Caco-2 (cell line): Measurements from ENCODE around the gene LDLRAD4. TPM values are rescaled to one million over a fixed set of nuclear protein-coding genes. Genes with fewer than 3 reads are reported as not detected.

Experiments used
- BruUV-seq: library from RNA; stranded (reverse); fragments of 400-500 nt; replicated peaks from 2 replicates; lab custom pipeline; 2021; lab: Mats Ljungman, UMichigan
- CTCF ChIA-PET: fragments of 300-600 bp; sonication (Branson Sonifier 250); formaldehyde crosslinking; loops from one replicate; lab custom pipeline; 2022; ENCODE audit warnings: antibody characterized with exemption; lab: Charles Lee
- POLR2A ChIA-PET: fragments of 300-600 bp; sonication (Branson Sonifier 250); formaldehyde crosslinking; loops from one replicate; lab custom pipeline; 2022; ENCODE audit warnings: antibody characterized with exemption; lab: Charles Lee
- DNase-seq, 2 experiments: peaks; one replicate each; pipeline versions ENCODE4 v3.0.0 to v3.0.0-alpha.2; 2020 to 2022
- H3K27me3 ChIP-seq: replicated peaks from 2 replicates; pipeline ENCODE4 v1.6.0; 2011; ENCODE audit warnings: low read length; ENCODE audit not compliant: control insufficient read depth, insufficient read depth
- H3K36me3 ChIP-seq: 2 replicates; pipeline ENCODE4 v1.5.1; 2011; ENCODE audit warnings: low read length; ENCODE audit not compliant: control insufficient read depth, insufficient read depth
- H3K4me1 ChIP-seq: fragments of 250-450 bp; sonication (Bioruptor Pico); 2 replicates; pipeline ENCODE4 v1.5.1; 2020; ENCODE audit warnings: mild to moderate bottlenecking
- H3K4me3 ChIP-seq: 2 replicates; pipeline ENCODE4 v1.5.1; 2011; ENCODE audit warnings: low read depth, mild to moderate bottlenecking, control low read depth, low read length
- H3K9me3 ChIP-seq: fragments of 250-450 bp; sonication (Bioruptor Pico); 2 replicates; pipeline ENCODE4 v1.5.1; 2020; ENCODE audit warnings: mild to moderate bottlenecking, moderate library complexity
- H3K27ac Mint-ChIP-seq: one replicate; pipeline ENCODE4 v1.8.0; 2022; ENCODE audit warnings: mixed read lengths; ENCODE audit not compliant: unreplicated experiment
- H3K27me3 Mint-ChIP-seq: one replicate; pipeline ENCODE4 v1.8.0; 2022; ENCODE audit warnings: mixed read lengths; ENCODE audit not compliant: insufficient read depth, unreplicated experiment
- H3K36me3 Mint-ChIP-seq: one replicate; pipeline ENCODE4 v1.8.0; 2022; ENCODE audit warnings: mild to moderate bottlenecking, mixed read lengths; ENCODE audit not compliant: insufficient read depth, unreplicated experiment
- H3K4me1 Mint-ChIP-seq: one replicate; pipeline ENCODE4 v1.8.0; 2022; ENCODE audit warnings: low read depth, mixed read lengths; ENCODE audit not compliant: unreplicated experiment
- H3K4me3 Mint-ChIP-seq: one replicate; pipeline ENCODE4 v1.8.0; 2022; ENCODE audit warnings: mild to moderate bottlenecking, moderate library complexity, mixed read lengths; ENCODE audit not compliant: unreplicated experiment
- H3K9me3 Mint-ChIP-seq: one replicate; pipeline ENCODE4 v1.8.0; 2022; ENCODE audit warnings: mixed read lengths; ENCODE audit not compliant: unreplicated experiment
- intact Hi-C: fragments of 100-400 bp; cut with micrococcal nuclease; formaldehyde crosslinking; loops from one replicate; pipeline ENCODE4 v1.10.0; 2022; ENCODE audit not compliant: unreplicated experiment
- total RNA-seq: library from RNA; stranded (reverse); gene quantifications from 2 replicates; pipeline ENCODE4 v1.2.3, GENCODE V29; 2022
- TF ChIP-seq, protein P1 (sequence below), 2 experiments: fragments of 200-600 bp in 1 of 2; IDR thresholded peaks; 1 replicate in 1 of 2; 2 replicates in 1 of 2; pipeline versions ENCODE4 v1.5.1 to v1.8.0; 2011 to 2022; ENCODE audit warnings: antibody characterized with exemption in 1 of 2, control low read depth in 1 of 2, inconsistent platforms in 1 of 2, low read depth in 1 of 2, low read length in 1 of 2, mild to moderate bottlenecking in 1 of 2, moderate library complexity in 1 of 2; ENCODE audit not compliant: insufficient read depth in 1 of 2, severe bottlenecking in 1 of 2, unreplicated experiment in 1 of 2

LDLRAD4 gene
- total RNA-seq, 1 experiment from 2014 or later: 1.2 TPM

DNA sequence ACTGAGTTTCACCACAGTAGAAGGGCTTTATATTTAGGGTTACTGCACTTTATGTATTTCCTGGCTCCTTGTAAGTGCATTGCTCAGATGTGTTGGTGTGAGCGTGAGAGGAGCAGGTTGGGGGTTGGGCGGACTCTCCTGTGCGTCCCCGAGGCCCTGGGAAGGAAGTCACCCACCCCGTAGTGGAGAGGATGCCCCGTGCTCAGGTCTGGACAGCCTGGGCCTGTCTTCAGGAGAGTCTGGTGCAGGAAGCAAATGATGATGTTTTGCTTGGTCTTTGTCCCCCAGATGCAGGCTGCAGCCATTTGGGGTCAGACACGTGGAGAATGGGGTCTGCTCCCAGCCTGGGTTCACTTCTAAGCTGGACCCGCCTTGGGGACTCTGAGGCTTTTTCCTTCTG is 182.8 kb downstream of the LDLRAD4 start:
- no peaks in the 10 kb centered on the region for H3K27me3 ChIP-seq
- intact Hi-C loops: no loop called here
- peaks cover 5% of the 10 kb centered on the region for H3K27me3 Mint-ChIP-seq

DNA sequence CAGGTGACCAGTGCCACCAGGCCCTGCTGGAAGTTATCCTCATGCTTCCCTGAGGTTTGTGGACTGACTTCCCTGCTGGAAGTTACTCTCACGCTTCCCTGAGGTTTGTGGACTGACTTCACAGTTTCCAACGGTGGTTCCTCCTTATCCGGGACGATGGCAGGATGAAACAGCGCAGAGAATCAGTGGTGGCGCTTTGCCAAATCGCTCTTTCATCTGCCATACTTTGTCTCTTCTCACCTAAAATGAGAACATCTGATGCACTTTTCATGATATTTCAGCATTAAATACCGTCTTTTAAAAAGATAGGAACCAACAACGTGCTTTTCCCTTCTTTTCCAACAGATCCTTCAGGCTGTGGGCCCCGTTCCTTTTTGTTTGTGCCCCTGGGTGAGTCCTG is 183.3 kb downstream of the LDLRAD4 start:
- Mint-ChIP-seq H3K4me1 (no peaks in the 10 kb centered on the region), H3K4me3 (no peak overlapping the region), H3K27ac (no peak overlapping the region), H3K36me3 (no peaks in the 10 kb centered on the region), H3K9me3 (no peaks in the 10 kb centered on the region), H3K27me3 (peaks cover 5% of the 10 kb centered on the region)
- DNase-seq: no peak
- intact Hi-C loops: no loop called here
- BruUV-seq: no TSS peak
- Histone ChIP-seq H3K4me1 (no peaks in the 10 kb centered on the region), H3K4me3 (no peak overlapping the region), H3K36me3 (no peaks in the 10 kb centered on the region), H3K9me3 (no peaks in the 10 kb centered on the region), H3K27me3 (no peaks in the 10 kb centered on the region)
- ChIA-PET CTCF (no interaction called here), POLR2A (no interaction called here)
- TF ChIP-seq, protein P1, sequence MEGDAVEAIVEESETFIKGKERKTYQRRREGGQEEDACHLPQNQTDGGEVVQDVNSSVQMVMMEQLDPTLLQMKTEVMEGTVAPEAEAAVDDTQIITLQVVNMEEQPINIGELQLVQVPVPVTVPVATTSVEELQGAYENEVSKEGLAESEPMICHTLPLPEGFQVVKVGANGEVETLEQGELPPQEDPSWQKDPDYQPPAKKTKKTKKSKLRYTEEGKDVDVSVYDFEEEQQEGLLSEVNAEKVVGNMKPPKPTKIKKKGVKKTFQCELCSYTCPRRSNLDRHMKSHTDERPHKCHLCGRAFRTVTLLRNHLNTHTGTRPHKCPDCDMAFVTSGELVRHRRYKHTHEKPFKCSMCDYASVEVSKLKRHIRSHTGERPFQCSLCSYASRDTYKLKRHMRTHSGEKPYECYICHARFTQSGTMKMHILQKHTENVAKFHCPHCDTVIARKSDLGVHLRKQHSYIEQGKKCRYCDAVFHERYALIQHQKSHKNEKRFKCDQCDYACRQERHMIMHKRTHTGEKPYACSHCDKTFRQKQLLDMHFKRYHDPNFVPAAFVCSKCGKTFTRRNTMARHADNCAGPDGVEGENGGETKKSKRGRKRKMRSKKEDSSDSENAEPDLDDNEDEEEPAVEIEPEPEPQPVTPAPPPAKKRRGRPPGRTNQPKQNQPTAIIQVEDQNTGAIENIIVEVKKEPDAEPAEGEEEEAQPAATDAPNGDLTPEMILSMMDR (IDR thresholded peaks at IDR 0.05; ENCODE audit: insufficient read depth in 1 of 2, low read depth in 1 of 2, low read length in 1 of 2, severe bottlenecking in 1 of 2, unreplicated experiment in 1 of 2): no peak

More for the DNA sequence above, 182.8 kb downstream of the LDLRAD4 start:
- Mint-ChIP-seq H3K9me3 (no peaks in the 10 kb centered on the region), H3K27ac (no peak overlapping the region), H3K4me1 (no peaks in the 10 kb centered on the region), H3K36me3 (no peaks in the 10 kb centered on the region), H3K4me3 (no peak overlapping the region)
- BruUV-seq: no TSS peak
- no peak overlapping the region for H3K4me3 ChIP-seq
- no peaks in the 10 kb centered on the region for H3K9me3 ChIP-seq
- TF ChIP-seq, protein P1 (IDR thresholded peaks at IDR 0.05; ENCODE audit: insufficient read depth in 1 of 2, low read depth in 1 of 2, low read length in 1 of 2, severe bottlenecking in 1 of 2, unreplicated experiment in 1 of 2): no peak
- POLR2A ChIA-PET: no interaction called here
- no peaks in the 10 kb centered on the region for H3K4me1 ChIP-seq
- H3K36me3 ChIP-seq: no peaks in the 10 kb centered on the region
- no peak for DNase-seq
- CTCF ChIA-PET: no interaction called here

DNA sequence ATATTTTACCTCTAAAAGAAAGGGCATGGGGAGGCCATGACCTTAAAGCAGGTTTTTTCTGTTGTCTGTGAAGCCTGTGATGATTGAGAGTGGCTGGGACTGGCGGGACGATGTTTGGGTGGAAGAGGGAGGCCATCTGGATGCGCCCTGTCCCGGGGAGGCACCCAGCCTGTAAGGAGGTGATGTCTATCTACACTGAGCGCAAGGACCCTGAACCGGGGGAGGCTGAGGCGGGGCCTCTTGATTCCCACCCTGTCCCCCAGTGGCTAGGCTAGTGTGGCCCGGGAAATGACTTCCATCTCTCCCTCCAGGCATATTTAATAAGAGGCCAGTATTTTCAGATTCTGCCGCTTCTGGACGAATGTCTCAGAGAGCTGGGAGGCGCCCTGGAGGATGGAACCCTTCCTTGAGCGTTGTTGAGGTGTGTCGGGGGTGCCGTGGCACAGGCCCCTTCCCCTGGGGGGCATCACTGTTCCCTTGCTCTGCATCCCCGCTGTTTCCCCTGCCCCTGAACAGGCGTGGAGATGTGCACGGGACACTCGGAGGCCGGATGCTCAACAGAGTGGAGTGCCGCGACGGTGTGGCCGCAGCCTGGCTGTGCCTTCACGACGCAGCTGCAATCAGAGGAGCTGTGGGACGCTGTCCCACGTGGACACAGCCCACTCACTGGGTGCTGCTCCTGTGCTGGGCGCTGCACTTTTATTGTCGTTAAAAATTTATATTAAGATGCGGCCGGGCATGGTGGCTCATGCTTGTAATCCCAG is 185.4 kb downstream of the LDLRAD4 start:
- no peak overlapping the region for H3K4me3 Mint-ChIP-seq
- no peaks in the 10 kb centered on the region for H3K36me3 Mint-ChIP-seq
- POLR2A ChIA-PET: no interaction called here
- H3K9me3 ChIP-seq: no peaks in the 10 kb centered on the region
- H3K27ac Mint-ChIP-seq: no peak overlapping the region
- H3K36me3 ChIP-seq: no peaks in the 10 kb centered on the region
- no peaks in the 10 kb centered on the region for H3K4me1 Mint-ChIP-seq
- no TSS peak for BruUV-seq
- no peaks in the 10 kb centered on the region for H3K9me3 Mint-ChIP-seq
- TF ChIP-seq, protein P1 (IDR thresholded peaks at IDR 0.05; ENCODE audit: insufficient read depth in 1 of 2, low read depth in 1 of 2, low read length in 1 of 2, severe bottlenecking in 1 of 2, unreplicated experiment in 1 of 2): no peak
- H3K27me3 Mint-ChIP-seq: peaks cover 5% of the 10 kb centered on the region
- H3K4me3 ChIP-seq: no peak overlapping the region
- no peak for DNase-seq
- no peaks in the 10 kb centered on the region for H3K4me1 ChIP-seq
- CTCF ChIA-PET: no interaction called here
- intact Hi-C loops: no loop called here
- H3K27me3 ChIP-seq: no peaks in the 10 kb centered on the region
